Uterus (tissue), 4 donors: ENCODE results near the gene ILK. TPM values are rescaled to one million over a fixed set of nuclear protein-coding genes. Genes with fewer than 3 reads are reported as not detected.
A peak's percentile ranks its signal among the peaks of the same experiment; 100 is the strongest.

Experiments used
- DNase-seq, 2 donors: peaks; one replicate each; pipeline ENCODE4 v3.0.0-alpha.2; 2019 to 2020
- H3K27ac ChIP-seq, 2 donors: fragments of 200-600 bp; sonication (generic); 1 replicate in 1 of 2; 2 replicates in 1 of 2; pipeline ENCODE4 v1.5.1; 2016 to 2018
- H3K27me3 ChIP-seq, 2 donors: fragments of 200-600 bp; sonication (generic); one replicate each; pipeline ENCODE4 v1.5.1; 2018 to 2019; ENCODE audit warnings: control low read depth in 1 of 2
- H3K36me3 ChIP-seq, 2 donors: fragments of 200-600 bp; sonication (generic); one replicate each; pipeline ENCODE4 v1.5.1; 2019; ENCODE audit warnings: control low read depth in 1 of 2
- H3K4me1 ChIP-seq, 2 donors: fragments of 200-600 bp; sonication (generic); one replicate each; pipeline ENCODE4 v1.5.1; 2018 to 2019; ENCODE audit warnings: control low read depth in 1 of 2
- H3K4me3 ChIP-seq, 2 donors: fragments of 200-600 bp; sonication (generic); 1 replicate in 1 of 2; 2 replicates in 1 of 2; pipeline ENCODE4 v1.5.1; 2018 to 2019; ENCODE audit warnings: mild to moderate bottlenecking in 1 of 2
- H3K9me3 ChIP-seq, 2 donors: fragments of 200-600 bp; sonication (generic); one replicate each; pipeline ENCODE4 v1.5.1; 2019; ENCODE audit warnings: control low read depth in 1 of 2
- CTCF ChIP-seq, 4 experiments: fragments of 200-600 bp in 2 of 4; fragments of 450-650 bp in 2 of 4; sonication (generic) in 2 of 4; IDR thresholded peaks; one replicate each; pipeline ENCODE4 v1.5.1; 2016 to 2019; ENCODE audit warnings: antibody characterized with exemption in 4 of 4, mild to moderate bottlenecking in 2 of 4, moderate library complexity in 1 of 4
- POLR2A ChIP-seq, 2 donors: fragments of 450-650 bp; IDR thresholded peaks; one replicate each; pipeline ENCODE4 v1.6.1; 2016; ENCODE audit warnings: antibody characterized with exemption in 2 of 2, mild to moderate bottlenecking in 1 of 2, moderate library complexity in 1 of 2
- intact Hi-C: fragments of 100-400 bp; cut with DNase I; formaldehyde crosslinking; loops from one replicate; pipeline ENCODE4 v1.15.1; 2023; ENCODE audit warnings: low total_unique reads
- total RNA-seq, 4 donors: library from RNA; depleted of rRNA in 3 of 4; stranded (reverse); fragments of >200 nt in 3 of 4; gene quantifications; one replicate each; pipeline versions ENCODE4 v1.1.0 to v1.2.4, GENCODE V29; 2014 to 2023
- donor health status: DM: yes; HTN: yes; CAD: no.

The ILK gene
- total RNA-seq, 4 donors from 2014 or later = 205 to 336 (median 279) TPM

GRCh38 chr11:6615882-6616585, 12.5 kb downstream of the ILK start:
- peaks cover 0 to 26% of the 10 kb centered on the region in 2 donors for H3K4me1 ChIP-seq
- H3K27me3 ChIP-seq = no peaks in the 10 kb centered on the region
- no peak overlapping the region for H3K27ac ChIP-seq
- H3K4me3 ChIP-seq = no peak overlapping the region
- DNase-seq = peak in 1 of 2 donors; percentile 14
- TF ChIP-seq CTCF (IDR thresholded peaks at IDR 0.05) (no peak), POLR2A (IDR thresholded peaks at IDR 0.05) (no peak)
- H3K9me3 ChIP-seq = no peaks in the 10 kb centered on the region
- intact Hi-C loops = loop anchor here (10.0 kb wide), 1 partner anchor 69 kb away; the partner anchor contains the start of gene MRPL17
- H3K36me3 ChIP-seq = no peaks in the 10 kb centered on the region

DNA sequence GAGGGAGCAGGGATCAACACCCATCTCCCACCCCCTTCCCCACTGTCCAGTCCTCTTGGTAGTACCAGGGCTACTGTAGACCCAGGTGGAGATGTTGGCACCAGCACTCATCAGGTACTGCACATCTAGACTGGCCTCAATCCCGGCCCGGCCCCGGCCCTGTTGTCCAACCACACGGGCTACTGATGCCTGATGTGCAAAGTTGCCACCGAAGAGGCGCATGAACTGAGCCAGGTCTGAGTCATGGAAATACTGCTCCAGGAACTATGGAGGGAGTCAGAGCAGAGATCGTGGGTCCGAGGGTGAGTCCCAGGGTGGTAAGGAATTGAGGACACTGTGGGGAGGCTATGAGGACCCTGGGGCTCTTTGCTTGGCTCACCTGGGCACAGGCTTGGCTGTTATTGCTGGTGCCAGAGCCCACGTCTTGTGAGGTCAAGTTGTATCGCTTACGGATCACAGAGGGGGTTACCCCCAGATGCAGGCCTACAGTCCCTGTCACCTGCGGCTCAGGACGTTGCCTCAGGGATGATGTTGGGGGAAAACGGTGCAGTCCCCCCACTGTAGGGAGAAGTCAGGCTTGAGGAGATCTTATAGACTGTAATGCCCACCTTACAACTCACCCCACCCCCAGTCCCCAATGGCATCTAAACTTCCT, 13.1 kb downstream of the ILK start:
- no peaks in the 10 kb centered on the region for H3K27me3 ChIP-seq
- peak overlapping the region in 1 of 2 donors; percentile 18 for H3K27ac ChIP-seq
- TF ChIP-seq CTCF (IDR thresholded peaks at IDR 0.05) (no peak), POLR2A (IDR thresholded peaks at IDR 0.05) (no peak)
- no peaks in the 10 kb centered on the region for H3K36me3 ChIP-seq
- DNase-seq = peak in 1 of 2 donors; percentile 23
- H3K4me3 ChIP-seq = no peak overlapping the region
- H3K9me3 ChIP-seq = no peaks in the 10 kb centered on the region
- H3K4me1 ChIP-seq = peaks cover 0 to 23% of the 10 kb centered on the region in 2 donors
- intact Hi-C loops = loop anchor here (10.0 kb wide), 1 partner anchor 68 kb away; the partner anchor contains the start of gene MRPL17

GRCh38 chr11:6617315-6617781, 13.8 kb downstream of the ILK start:
- Histone ChIP-seq H3K9me3 (no peaks in the 10 kb centered on the region), H3K4me1 (peaks cover 0 to 23% of the 10 kb centered on the region in 2 donors), H3K27me3 (no peaks in the 10 kb centered on the region), H3K27ac (peak overlapping the region; percentile 32 to 97), H3K36me3 (no peaks in the 10 kb centered on the region), H3K4me3 (no peak overlapping the region)
- TF ChIP-seq CTCF (IDR thresholded peaks at IDR 0.05) (no peak), POLR2A (IDR thresholded peaks at IDR 0.05) (no peak)
- intact Hi-C loops = loop anchor here (10.0 kb wide), 1 partner anchor 67 kb away; the partner anchor contains the start of gene MRPL17
- DNase-seq = peak in 1 of 2 donors; percentile 18

DNA sequence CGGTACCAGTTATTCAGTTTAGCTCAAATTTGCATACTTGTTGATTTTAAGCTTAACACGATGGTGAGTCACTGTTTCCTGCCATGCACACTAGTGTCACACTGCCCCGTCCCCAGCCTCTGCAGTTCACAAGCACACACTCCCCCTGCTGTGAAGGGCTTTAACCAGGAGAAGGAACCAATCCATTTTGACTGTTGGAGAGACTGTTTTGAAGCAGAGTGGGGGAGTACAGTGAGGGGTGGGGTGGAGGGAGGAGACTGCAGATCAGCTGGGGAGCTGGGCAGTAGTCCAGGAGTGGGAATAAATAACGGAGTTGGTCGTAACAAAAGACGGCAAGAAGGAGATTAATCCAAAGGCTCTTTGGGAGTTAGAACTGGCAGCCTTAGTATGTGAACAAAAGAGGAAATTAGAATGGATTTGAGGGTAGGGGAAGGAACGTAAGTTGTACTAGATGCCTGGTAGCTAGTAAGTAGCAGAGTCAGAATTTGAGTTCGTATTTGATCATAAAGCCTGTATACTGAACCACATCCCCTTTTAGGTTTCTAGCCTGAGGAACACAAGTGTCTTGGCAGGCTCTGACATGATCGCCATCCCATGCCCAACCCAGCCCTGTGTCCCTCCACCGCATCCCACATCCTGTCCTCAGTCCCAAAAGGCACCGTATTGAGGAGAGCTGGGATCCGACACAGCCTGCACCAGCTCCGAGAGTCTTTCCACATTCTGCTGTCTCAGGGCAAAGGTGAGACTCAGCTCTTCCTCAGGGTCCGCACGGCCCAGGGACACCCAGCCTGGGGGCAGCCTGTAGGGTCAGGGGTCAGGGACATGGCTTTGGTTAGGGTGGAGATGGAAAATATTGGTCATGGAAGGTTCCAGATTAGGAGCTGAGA, 14.8 kb downstream of the ILK start:
- TF ChIP-seq POLR2A (IDR thresholded peaks at IDR 0.05) (peak; percentile 29 to 45), CTCF (IDR thresholded peaks at IDR 0.05) (peak in 2 of 4 experiments; percentile 3 to 5)
- intact Hi-C loops = loop anchor here (10.0 kb wide), 1 partner anchor 66 kb away; the partner anchor contains the start of gene MRPL17
- no peaks in the 10 kb centered on the region for H3K9me3 ChIP-seq
- peak overlapping the region; percentile 57 to 90 for H3K4me3 ChIP-seq
- peaks cover 0 to 16% of the 10 kb centered on the region in 2 donors for H3K4me1 ChIP-seq
- H3K27me3 ChIP-seq = no peaks in the 10 kb centered on the region
- H3K27ac ChIP-seq = peak overlapping the region; percentile 82 to 97
- no peaks in the 10 kb centered on the region for H3K36me3 ChIP-seq
- DNase-seq = peak; percentile 75 to 89
